Stimulated activated CD4-positive, alpha-beta T cell treated with anti-CD3 and anti-CD28 coated beads, TNF-alpha, amount 100 ng/mL, for 4 hours (primary cell): ENCODE results near the gene DDX11.
A peak's percentile ranks its signal among the peaks of the same experiment; 100 is the strongest.
"Not testable (repeated sequence)": the region's sequence is repeated elsewhere in the genome, so short reads cannot be mapped to it uniquely, and the experiment has no call there.

ENCODE experiments used
- DNase-seq, 3 experiments: peaks; one replicate each; pipeline ENCODE4 v3.0.0-alpha.2; 2020; ENCODE audit warnings: low read depth in 3 of 3

The DDX11 gene

DNA sequence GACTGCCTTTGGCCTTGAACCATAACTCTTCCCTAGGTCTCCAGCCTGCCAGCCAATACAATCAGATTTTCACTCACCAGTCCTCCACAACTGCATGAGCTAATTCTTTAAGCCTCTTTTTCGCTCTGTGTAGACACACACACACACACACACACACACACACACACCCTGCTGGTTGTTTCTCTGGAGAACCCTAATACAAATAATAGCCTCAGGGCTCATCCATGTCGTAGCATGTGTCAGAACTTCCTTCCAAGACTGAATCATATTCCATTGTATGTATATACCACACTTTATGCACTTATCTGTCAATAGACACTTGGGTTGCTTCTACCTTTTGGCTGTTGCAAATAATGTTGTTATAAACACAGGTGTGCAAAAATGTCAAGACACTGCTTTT, 6.0 kb upstream of the DDX11 start:
- not testable (repeated sequence) for DNase-seq

DNA sequence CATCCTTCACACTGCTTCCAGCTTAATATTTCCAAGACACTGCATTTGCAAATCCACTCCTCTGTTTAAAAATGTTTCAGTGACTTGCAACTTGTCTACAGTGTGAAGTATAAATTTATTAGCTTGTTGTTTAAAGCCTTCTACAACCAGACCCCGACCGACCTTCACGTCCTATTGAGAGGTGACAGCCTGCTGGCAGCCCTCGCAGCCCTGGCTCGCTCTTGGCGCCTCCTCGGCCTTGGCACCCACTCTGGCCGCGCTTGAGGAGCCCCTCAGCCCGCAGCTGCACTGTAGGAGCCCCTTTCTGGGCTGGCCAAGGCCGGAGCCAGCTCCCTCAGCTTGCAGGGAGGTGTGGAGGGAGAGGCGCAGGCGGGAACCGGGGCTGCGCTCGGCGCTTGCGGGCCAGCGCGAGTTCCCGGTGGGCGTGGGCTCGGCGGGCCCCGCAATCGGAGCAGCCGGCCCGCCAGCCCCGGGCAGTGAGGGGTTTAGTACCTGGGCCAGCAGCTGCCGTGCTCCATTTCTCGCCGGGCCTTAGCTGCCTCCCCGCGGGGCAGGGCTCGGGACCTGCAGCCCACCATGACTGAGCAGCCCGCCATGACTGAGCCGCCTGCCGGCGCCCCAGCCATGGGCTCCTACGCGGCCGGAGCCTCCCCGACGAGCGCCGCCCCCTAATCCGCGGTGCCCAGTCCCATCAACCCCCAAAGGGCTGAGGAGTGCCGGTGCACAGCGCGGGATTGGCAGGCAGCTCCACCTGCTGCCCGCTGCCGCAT, 2.5 kb upstream of the DDX11 start:
- not testable (repeated sequence) for DNase-seq

- DNase-seq, result not testable (repeated sequence)
Measured at GRCh38 chr12:31072962-31073361, 698 bp upstream of the DDX11 start.

- peak in 1 of 3 experiments; percentile 6 for DNase-seq
Measured at GRCh38 chr12:31074333-31074874, 744 bp downstream of the DDX11 start.

- not testable (repeated sequence) for DNase-seq
Measured at GRCh38 chr12:31076150-31076549, 2.5 kb downstream of the DDX11 start.

- not testable (repeated sequence) for DNase-seq
Measured at GRCh38 chr12:31077095-31077494, 3.4 kb downstream of the DDX11 start.

- not testable (repeated sequence) for DNase-seq
Measured at GRCh38 chr12:31077998-31078397, 4.3 kb downstream of the DDX11 start.

- not testable (repeated sequence) for DNase-seq
Measured at GRCh38 chr12:31079421-31079820, 5.8 kb downstream of the DDX11 start.

GRCh38 chr12:31080221-31080620, 6.6 kb downstream of the DDX11 start:
- not testable (repeated sequence) for DNase-seq

DNA sequence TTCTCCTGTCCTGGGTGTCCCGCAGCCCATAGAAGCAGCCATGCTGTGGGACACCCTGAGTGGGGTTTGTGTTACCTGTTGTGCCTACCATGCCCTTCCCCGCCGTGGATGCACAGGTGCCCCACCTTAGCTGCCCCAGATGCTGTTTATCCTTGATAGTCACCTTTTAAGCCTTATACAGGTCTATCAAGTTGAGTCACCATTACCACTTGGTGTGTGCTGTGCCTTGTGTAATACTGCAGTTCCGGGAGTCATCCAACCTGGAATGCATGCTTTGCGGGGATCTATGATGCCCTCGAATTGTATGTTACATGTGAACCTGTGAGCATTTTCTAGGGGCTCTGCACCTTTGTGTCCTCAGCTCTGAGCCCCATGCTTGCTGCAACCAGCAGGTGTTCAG, 7.6 kb downstream of the DDX11 start:
- not testable (repeated sequence) for DNase-seq

DNA sequence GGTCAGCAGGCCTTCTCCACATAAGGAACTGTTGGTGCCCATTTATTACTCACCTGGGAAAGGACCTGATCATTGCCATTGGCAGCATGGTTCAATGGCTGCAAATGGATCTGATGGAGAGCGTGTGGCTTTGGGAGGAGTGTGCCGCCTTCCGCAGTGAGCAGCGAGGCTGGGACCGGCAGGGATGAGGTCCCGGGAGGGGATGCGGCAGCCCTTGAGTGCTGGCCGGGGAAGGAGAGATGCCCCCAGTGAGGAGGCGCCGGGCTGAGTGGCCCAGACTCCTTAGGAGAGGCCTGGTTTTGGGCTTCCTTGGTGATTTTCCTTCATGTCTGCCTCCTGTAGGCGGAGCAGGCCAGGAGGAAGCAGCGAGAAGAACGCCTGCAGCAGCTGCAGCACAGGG, 10.6 kb downstream of the DDX11 start:
- not testable (repeated sequence) for DNase-seq

GRCh38 chr12:31086032-31086431, 12.4 kb downstream of the DDX11 start:
- not testable (repeated sequence) for DNase-seq

DNA sequence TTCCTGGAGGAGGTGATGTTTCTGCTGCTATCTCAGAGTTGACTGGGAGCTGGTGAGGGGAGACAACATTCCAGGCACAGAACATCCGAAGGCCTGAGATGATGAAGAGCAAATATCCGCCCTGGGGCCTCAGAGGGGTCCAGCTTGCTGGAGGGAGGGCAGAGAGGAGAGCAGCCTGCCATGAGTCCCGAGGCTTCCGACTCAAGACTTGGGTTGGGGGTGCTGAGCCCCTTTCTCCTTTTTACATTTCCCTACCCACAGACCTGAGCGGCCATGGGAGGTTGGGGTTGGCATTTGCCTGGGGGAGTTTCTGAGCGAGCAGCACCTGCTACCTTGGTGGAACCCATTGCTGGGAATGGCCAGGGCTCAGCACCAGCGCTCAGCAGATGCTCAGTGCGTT, 13.8 kb downstream of the DDX11 start:
- not testable (repeated sequence) for DNase-seq

DNA sequence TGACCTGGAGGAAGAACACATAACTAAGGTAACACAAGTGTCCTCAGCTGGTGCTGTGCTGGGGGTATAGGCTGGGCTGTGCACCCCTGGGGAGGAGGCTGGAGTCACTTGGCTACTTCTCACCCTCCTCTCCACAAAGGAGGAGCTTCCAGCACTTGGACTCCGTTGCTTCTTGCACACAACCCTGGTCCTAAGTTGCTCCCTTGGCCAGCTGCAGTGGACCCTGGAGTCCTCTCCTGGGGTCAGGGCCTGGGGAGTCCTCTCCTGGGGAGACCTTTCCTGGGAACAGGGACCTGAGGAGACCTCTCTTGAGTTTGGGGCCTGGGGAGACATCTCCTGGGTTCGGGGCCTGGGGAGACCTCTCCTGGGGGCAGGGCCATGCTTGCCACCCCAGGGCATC, 14.3 kb downstream of the DDX11 start:
- not testable (repeated sequence) for DNase-seq

- no peak for DNase-seq
Measured at GRCh38 chr12:31089072-31089471, 15.4 kb downstream of the DDX11 start.

GRCh38 chr12:31091629-31092028, 18.0 kb downstream of the DDX11 start:
- DNase-seq, result not testable (repeated sequence)

- not testable (repeated sequence) for DNase-seq
Measured at GRCh38 chr12:31092718-31093117, 19.1 kb downstream of the DDX11 start.

- not testable (repeated sequence) for DNase-seq
Measured at GRCh38 chr12:31095080-31095860, 21.6 kb downstream of the DDX11 start.

DNA sequence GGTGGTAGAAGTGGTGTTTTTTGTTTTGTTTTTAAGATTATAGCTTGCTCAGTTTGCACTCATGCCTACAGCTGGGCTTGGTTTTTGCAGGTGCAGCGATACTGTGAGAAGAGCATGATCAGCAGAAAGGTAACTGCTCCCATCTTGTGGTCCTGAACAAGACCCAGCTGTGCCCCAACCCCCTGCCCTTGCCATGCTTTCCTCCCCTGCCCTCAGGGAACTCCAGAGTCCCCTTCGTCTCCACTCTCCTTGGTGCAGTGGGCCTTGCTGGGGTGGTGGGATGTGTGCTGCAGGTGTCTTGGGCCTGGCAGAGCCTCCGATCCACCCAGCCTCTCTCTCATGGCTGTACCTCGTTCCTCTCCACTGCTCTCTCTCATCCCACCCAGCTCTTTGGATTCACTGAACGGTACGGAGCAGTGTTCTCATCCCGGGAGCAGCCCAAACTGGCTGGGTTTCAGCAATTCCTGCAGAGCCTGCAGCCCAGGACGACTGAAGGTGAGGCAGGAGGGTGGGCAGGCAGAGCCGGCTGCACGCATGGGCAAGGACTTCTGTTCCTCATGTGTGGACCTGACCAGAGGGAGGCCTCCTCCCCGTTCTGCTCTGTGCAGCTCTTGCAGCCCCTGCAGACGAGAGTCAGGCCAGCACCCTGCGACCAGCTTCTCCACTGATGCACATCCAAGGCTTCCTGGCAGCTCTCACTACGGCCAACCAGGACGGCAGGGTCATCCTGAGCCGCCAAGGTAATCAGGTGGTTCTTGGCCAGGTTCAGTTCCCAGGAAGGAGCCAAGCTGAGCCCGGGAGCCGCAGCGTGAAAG, 22.8 kb downstream of the DDX11 start:
- not testable (repeated sequence) for DNase-seq

- DNase-seq, result not testable (repeated sequence)
Measured at GRCh38 chr12:31097819-31098218, 24.2 kb downstream of the DDX11 start.

DNA sequence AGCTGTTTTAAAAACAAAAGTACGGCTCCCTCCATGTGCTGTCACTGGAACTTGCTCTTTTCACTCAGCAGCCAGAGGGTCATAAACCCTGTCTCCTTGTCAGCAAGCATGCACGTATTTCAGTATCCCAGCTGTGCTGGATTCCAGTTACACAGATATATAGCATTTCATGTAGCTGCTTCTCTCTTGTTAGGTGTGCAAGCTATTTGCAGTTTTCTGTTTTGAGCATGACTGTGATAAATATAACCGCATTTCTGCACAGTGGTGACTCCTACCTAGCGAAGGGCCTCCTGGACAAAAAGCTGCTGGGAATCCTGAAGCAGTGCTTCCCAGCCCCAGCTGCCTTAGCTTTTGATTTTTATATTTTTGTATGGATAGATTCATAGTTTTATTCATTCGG, 24.7 kb downstream of the DDX11 start:
- DNase-seq, result not testable (repeated sequence)

- not testable (repeated sequence) for DNase-seq
Measured at GRCh38 chr12:31098771-31099170, 25.1 kb downstream of the DDX11 start.
